Measurements from ENCODE around the gene DMD.

GRCh38 chrX:31483336-31483735, 1728.0 kb downstream of the DMD start:
- no peak for TF ChIP-seq POLR2G (IDR thresholded peaks at IDR 0.05; ENCODE audit: low read depth, low read length)
- TF ChIP-seq FOXA1 (IDR thresholded peaks at IDR 0.05): no peak
- no peak for TF ChIP-seq FOXA1 (CRISPR knock-in tag; IDR thresholded peaks at IDR 0.05)
- no peak for TF ChIP-seq NONO (IDR thresholded peaks at IDR 0.05)
- TF ChIP-seq NONO (CRISPR knock-in tag; conservative IDR thresholded peaks at IDR 0.05): no peak
- no peak for TF ChIP-seq ZBTB21 (CRISPR knock-in tag; IDR thresholded peaks at IDR 0.05)

Measured in HepG2 (cell line).